Osteocyte (in vitro differentiated cells): ENCODE results near the gene IRF9. TPM values are rescaled to one million over a fixed set of nuclear protein-coding genes. Genes with fewer than 3 reads are reported as not detected.

Source experiments
- DNase-seq: peaks from one replicate; pipeline ENCODE4 v3.0.0; 2021; ENCODE audit warnings: mixed read lengths; ENCODE audit not compliant: unreplicated experiment; ENCODE audit errors: extremely low spot score
- H3K27ac Mint-ChIP-seq: one replicate; pipeline ENCODE4 v1.8.0; 2021; ENCODE audit warnings: mild to moderate bottlenecking, mixed read lengths; ENCODE audit not compliant: unreplicated experiment
- H3K27me3 Mint-ChIP-seq: one replicate; pipeline ENCODE4 v1.8.0; 2021; ENCODE audit warnings: mixed read lengths; ENCODE audit not compliant: unreplicated experiment
- H3K36me3 Mint-ChIP-seq: one replicate; pipeline ENCODE4 v1.8.0; 2021; ENCODE audit warnings: mixed read lengths; ENCODE audit not compliant: unreplicated experiment
- H3K4me1 Mint-ChIP-seq: one replicate; pipeline ENCODE4 v1.8.0; 2021; ENCODE audit warnings: mixed read lengths; ENCODE audit not compliant: unreplicated experiment
- H3K4me3 Mint-ChIP-seq: one replicate; pipeline ENCODE4 v1.8.0; 2021; ENCODE audit warnings: mild to moderate bottlenecking, moderate library complexity, mixed read lengths; ENCODE audit not compliant: unreplicated experiment
- H3K9me3 Mint-ChIP-seq: one replicate; pipeline ENCODE4 v1.8.0; 2021; ENCODE audit warnings: mixed read lengths; ENCODE audit not compliant: unreplicated experiment
- total RNA-seq: library from RNA; stranded (reverse); gene quantifications from 2 replicates; pipeline ENCODE4 v1.2.1, GENCODE V29; 2021
- TF ChIP-seq, protein P1 (sequence below): fragments of 200-600 bp; sonication (generic); IDR thresholded peaks from 2 replicates; pipeline ENCODE4 v1.5.0; 2021; ENCODE audit warnings: antibody characterized with exemption, mild to moderate bottlenecking, moderate library complexity

Gene IRF9
- total RNA-seq, 1 donor from 2014 or later = 58.9 TPM

GRCh38 chr14:24188251-24189058 is 27.4 kb downstream of the IRF9 start, which contains the start of gene IPO4:
IPO4 (minus strand) TSS chr14:24188816; CDS start chr14:24188787, 29 bp downstream.
- Mint-ChIP-seq H3K27me3 (no peaks in the 10 kb centered on the region), H3K9me3 (no peaks in the 10 kb centered on the region), H3K4me3 (peak within 1 kb of the TSS; percentile 87), H3K4me1 (peaks cover 23% of the 10 kb centered on the region), H3K36me3 (peaks cover 16% of the 10 kb centered on the region), H3K27ac (peak within 1 kb of the TSS; percentile 89)
- TF ChIP-seq, protein P1, sequence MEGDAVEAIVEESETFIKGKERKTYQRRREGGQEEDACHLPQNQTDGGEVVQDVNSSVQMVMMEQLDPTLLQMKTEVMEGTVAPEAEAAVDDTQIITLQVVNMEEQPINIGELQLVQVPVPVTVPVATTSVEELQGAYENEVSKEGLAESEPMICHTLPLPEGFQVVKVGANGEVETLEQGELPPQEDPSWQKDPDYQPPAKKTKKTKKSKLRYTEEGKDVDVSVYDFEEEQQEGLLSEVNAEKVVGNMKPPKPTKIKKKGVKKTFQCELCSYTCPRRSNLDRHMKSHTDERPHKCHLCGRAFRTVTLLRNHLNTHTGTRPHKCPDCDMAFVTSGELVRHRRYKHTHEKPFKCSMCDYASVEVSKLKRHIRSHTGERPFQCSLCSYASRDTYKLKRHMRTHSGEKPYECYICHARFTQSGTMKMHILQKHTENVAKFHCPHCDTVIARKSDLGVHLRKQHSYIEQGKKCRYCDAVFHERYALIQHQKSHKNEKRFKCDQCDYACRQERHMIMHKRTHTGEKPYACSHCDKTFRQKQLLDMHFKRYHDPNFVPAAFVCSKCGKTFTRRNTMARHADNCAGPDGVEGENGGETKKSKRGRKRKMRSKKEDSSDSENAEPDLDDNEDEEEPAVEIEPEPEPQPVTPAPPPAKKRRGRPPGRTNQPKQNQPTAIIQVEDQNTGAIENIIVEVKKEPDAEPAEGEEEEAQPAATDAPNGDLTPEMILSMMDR = no peak
- peak; percentile 97 for DNase-seq

GRCh38 chr14:24189059-24189375 is 28.0 kb downstream of the IRF9 start:
- peaks cover 25% of the 10 kb centered on the region for H3K4me1 Mint-ChIP-seq
- H3K36me3 Mint-ChIP-seq = peaks cover 15% of the 10 kb centered on the region
- TF ChIP-seq, protein P1 = no peak
- no peaks in the 10 kb centered on the region for H3K9me3 Mint-ChIP-seq
- DNase-seq = no peak
- H3K27ac Mint-ChIP-seq = peak overlapping the region; percentile 89
- no peaks in the 10 kb centered on the region for H3K27me3 Mint-ChIP-seq
- H3K4me3 Mint-ChIP-seq = peak overlapping the region; percentile 87

- peak overlapping the region; percentile 89 for H3K27ac Mint-ChIP-seq
- no peaks in the 10 kb centered on the region for H3K9me3 Mint-ChIP-seq
- H3K27me3 Mint-ChIP-seq = no peaks in the 10 kb centered on the region
- H3K4me1 Mint-ChIP-seq = peaks cover 30% of the 10 kb centered on the region
- H3K4me3 Mint-ChIP-seq = no peak overlapping the region
- TF ChIP-seq, protein P1 = no peak
- H3K36me3 Mint-ChIP-seq = peaks cover 15% of the 10 kb centered on the region
- no peak for DNase-seq
These were observed 28.4 kb downstream of the IRF9 start for GRCh38 chr14:24189460-24189859.

- peaks cover 36% of the 10 kb centered on the region for H3K4me1 Mint-ChIP-seq
- TF ChIP-seq, protein P1 = no peak
- no peak overlapping the region for H3K4me3 Mint-ChIP-seq
- peak overlapping the region; percentile 27 for H3K27ac Mint-ChIP-seq
- H3K36me3 Mint-ChIP-seq = peaks cover 15% of the 10 kb centered on the region
- no peaks in the 10 kb centered on the region for H3K27me3 Mint-ChIP-seq
- DNase-seq = no peak
- no peaks in the 10 kb centered on the region for H3K9me3 Mint-ChIP-seq
These were observed 29.4 kb downstream of the IRF9 start for GRCh38 chr14:24190416-24190815.

DNA sequence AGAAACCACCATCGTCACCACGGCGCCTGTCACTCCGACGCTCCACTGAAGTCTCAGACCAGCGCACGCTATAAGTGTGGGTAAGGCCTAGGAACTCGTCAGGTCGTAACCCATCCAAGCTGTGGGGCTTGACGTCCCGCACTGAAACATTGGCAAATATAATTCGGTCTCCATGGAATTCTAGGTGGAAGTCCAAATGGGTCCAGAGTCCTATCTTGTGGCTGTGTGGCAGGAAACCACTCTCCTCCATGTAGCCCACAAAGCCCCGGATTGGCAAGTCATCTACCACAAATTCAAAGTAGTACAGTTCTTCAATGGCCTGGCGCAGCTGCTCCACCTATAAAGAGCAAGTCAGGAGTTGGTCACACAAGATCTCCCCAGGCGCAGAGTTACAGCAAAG is 31.9 kb downstream of the IRF9 start:
- Mint-ChIP-seq H3K9me3 (no peaks in the 10 kb centered on the region), H3K27ac (no peak overlapping the region), H3K4me1 (peaks cover 39% of the 10 kb centered on the region), H3K4me3 (no peak overlapping the region), H3K36me3 (peaks cover 15% of the 10 kb centered on the region), H3K27me3 (no peaks in the 10 kb centered on the region)
- TF ChIP-seq, protein P1 = no peak
- DNase-seq = no peak
